WI38 (cell line): ENCODE measurements around the gene NEUROD1.

ENCODE experiments used
- H3K4me3 ChIP-seq: 2 replicates; pipeline ENCODE4 v1.5.1; 2011; ENCODE audit warnings: low read depth, mild to moderate bottlenecking, control low read depth, low read length
- TF ChIP-seq, protein P1 (sequence below): IDR thresholded peaks from 2 replicates; pipeline ENCODE4 v1.5.1; 2012; ENCODE audit warnings: low read depth, mild to moderate bottlenecking, control low read depth, low read length

Gene NEUROD1

DNA sequence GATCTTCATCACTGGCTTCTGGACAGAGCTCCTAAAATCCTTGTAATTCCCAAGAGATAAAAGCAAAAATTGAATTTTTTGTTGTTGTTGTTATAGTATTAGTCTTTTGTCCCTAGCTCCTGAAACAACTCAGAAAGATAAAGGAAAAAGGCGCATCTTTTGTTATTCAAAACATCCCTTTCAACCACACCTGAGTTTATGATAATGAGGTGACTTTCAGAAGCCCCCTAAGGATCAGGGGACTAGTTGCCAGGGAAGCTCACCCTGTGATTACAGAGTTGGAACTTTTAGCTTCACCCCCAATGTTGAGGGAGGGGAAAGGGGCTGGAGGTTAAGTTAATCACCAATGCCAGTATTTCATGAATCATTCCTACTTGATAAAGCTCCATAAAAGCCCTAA is 13.1 kb downstream of the NEUROD1 start:
- H3K4me3 ChIP-seq = no peak overlapping the region
- TF ChIP-seq, protein P1, sequence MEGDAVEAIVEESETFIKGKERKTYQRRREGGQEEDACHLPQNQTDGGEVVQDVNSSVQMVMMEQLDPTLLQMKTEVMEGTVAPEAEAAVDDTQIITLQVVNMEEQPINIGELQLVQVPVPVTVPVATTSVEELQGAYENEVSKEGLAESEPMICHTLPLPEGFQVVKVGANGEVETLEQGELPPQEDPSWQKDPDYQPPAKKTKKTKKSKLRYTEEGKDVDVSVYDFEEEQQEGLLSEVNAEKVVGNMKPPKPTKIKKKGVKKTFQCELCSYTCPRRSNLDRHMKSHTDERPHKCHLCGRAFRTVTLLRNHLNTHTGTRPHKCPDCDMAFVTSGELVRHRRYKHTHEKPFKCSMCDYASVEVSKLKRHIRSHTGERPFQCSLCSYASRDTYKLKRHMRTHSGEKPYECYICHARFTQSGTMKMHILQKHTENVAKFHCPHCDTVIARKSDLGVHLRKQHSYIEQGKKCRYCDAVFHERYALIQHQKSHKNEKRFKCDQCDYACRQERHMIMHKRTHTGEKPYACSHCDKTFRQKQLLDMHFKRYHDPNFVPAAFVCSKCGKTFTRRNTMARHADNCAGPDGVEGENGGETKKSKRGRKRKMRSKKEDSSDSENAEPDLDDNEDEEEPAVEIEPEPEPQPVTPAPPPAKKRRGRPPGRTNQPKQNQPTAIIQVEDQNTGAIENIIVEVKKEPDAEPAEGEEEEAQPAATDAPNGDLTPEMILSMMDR = no peak

DNA sequence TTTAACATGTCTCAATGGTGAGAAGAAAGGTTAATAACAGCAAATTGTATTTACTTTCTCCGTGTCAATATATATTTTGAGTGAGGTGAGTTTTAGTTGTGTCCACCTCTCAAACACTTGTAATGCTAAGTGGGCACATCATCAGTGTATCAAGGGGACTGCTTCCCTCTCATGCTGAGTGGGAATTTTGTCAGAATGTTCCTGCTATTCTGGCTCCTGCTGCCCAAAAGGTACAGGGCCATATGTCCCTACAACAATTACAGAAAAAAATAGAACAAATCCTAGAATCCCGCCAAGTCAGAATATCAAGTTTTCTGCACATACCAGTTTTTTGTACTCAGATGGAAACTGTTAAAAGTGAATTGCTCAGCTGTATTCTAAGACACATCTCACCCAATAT is 18.0 kb downstream of the NEUROD1 start:
- TF ChIP-seq, protein P1 = no peak
- H3K4me3 ChIP-seq = no peak overlapping the region

DNA sequence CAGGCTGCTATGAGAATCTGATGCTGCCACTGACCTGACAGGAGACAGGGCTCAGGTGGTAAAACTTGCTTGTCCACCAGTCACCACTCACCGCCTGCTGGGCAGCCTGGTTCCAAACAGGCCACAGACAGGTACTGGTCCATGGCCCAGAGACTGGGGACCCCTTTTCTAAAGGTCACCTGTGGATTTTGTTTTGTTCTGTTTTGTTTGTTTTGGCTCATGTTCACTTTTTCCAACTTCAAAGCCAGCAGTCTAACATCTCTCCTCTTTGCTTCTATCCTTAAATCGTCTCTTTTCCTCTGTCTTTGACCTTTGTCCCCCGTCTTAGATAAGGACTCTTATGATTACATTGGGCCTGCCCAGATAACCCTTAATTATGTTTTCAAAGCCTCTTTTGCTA is 20.1 kb downstream of the NEUROD1 start:
- TF ChIP-seq, protein P1 = no peak
- no peak overlapping the region for H3K4me3 ChIP-seq

DNA sequence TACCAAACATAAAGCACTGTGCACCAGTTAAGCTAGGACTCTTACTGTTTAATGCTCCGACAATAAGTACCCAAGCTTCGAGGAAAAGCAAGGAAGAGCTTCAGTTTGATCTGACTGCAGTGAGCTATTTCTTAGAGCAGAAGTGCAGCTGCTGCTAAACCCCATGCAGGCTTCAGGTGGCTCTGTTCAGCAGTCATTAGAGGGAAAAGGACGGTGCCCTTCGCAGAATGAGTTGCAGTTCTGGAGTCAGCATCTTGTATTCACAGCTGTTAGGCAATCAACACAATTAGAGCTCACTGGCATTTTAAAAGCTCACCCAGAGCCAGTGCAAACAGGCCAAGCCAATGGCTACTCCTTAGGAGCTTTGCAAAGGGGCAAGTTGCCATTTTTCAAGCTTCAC is 21.9 kb downstream of the NEUROD1 start:
- no peak overlapping the region for H3K4me3 ChIP-seq
- TF ChIP-seq, protein P1 = no peak

DNA sequence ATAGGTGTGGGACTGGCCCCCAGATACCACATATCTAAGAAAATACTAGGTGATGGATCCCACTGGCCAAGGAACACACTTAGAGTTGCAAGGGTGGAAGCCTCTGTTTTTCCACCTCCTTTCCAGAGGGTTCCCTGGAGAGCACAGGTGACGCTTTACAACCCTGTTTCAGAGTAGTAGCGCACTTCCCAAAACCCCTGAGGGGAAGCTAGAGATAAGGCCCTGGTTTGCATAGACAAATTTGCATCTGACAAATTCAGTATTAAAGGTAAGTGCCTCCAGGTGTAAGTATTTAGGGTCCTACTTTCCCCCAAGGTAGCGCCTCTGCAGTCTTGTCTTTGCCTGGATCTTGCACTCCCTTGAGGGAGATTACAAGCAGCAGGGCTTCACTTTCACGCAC is 22.9 kb downstream of the NEUROD1 start:
- TF ChIP-seq, protein P1 = no peak

DNA sequence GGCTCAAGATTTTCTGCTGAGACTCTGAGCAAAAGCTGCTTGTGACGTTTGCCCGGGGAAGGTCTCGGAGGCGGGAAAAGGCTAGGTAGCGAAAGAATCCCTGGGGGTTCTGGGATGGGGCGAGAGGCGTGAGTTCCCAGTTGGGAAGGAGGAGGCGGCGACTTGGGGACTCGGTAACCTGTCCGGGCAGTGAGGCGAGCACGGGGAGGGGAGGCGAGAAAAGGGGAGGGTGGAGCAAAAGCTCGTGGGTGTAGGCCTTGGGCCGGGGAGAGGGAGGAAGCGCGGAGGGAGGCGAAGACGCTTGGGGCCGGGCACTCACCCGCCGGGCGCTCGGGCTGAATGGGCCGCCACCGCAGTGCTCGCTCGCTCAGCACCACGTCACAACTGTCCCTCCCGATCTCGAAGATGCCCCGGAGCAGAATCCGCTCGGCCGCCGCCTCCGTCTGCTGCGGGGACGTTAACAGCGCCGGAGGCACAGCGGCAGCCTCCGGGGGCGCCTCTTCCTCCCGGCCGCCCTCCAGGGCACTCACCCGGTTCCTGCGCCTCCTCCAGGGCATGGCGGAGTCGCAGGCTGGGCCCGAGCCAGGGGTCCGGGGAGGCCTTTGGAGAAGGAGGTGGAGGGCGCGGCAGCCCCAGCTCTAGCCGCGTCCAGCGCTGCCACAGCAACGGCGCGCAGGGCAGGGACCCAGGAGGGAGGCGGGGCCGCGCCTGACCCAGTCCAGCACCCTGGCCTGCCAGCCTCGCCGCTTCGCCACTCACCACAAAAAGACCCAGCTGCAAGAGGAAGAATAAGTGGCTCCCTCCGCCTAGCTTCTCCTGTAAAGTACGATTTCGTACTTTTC is 23.6 kb downstream of the NEUROD1 start, which contains the start of gene CERKL:
TSS of gene CERKL (minus strand) at position 656 of the 842 bp plus-strand sequence. CDS start at position 557, 99 bp downstream.
- TF ChIP-seq, protein P1 = no peak
- H3K4me3 ChIP-seq = peak within 1 kb of the TSS; percentile 57

More for the DNA sequence above, 22.9 kb downstream of the NEUROD1 start:
- no peak overlapping the region; the same call in 1 of the 2 replicates for H3K4me3 ChIP-seq

DNA sequence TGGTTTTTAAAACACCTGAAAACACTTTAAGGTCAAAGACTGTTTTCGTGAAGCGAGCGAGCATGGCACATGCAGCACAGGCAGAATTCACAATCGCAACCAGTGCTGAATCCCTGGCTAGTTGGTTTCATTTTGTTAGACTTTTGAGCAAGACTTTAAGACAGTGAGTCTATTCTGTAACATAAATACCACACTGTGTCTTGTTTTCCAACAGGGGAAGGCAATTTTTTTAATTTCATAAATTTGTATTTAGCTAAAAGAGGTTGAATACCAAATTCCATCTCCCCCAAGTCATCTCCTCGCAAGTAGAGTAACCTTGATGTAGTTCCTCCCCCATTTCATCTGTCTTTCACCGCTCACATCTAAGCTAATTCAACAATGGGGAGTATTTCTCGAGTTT is 24.8 kb downstream of the NEUROD1 start:
- no peak overlapping the region for H3K4me3 ChIP-seq
- TF ChIP-seq, protein P1 = no peak
